Measurements from ENCODE around the gene KCTD8.

DNA sequence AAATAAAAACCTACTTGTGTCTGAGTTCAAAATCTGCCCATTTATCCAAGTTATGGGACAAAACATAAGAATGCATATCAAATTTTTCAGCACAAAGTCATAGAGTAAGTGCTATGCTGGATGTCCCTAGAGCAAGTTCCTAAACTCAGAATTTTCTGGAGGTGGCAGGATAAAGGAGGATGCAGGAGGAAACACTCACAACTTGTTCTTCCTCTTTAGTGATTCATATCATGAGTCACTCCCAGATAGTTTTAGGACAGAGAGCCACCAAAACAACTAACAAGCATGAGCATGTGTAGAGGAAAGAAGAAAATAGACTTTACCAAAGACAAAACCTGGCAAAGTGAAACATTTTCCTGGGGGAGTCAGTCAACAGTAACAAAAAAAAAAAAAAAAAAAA is 302.7 kb downstream of the KCTD8 start:
- TF ChIP-seq, protein P1, sequence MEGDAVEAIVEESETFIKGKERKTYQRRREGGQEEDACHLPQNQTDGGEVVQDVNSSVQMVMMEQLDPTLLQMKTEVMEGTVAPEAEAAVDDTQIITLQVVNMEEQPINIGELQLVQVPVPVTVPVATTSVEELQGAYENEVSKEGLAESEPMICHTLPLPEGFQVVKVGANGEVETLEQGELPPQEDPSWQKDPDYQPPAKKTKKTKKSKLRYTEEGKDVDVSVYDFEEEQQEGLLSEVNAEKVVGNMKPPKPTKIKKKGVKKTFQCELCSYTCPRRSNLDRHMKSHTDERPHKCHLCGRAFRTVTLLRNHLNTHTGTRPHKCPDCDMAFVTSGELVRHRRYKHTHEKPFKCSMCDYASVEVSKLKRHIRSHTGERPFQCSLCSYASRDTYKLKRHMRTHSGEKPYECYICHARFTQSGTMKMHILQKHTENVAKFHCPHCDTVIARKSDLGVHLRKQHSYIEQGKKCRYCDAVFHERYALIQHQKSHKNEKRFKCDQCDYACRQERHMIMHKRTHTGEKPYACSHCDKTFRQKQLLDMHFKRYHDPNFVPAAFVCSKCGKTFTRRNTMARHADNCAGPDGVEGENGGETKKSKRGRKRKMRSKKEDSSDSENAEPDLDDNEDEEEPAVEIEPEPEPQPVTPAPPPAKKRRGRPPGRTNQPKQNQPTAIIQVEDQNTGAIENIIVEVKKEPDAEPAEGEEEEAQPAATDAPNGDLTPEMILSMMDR (IDR thresholded peaks at IDR 0.05), result no peak
- TF ChIP-seq EZH2 (IDR thresholded peaks at IDR 0.05; ENCODE audit: borderline replicate concordance, insufficient read depth, low read depth, low read length, poor library complexity, severe bottlenecking), result no peak

Measured in B cell (primary cell).